BLaER1 treated with 17β-estradiol and CSF1 and Interleukin-3, amounts not matched to agents 10 nM and 100 nM (cell line): ENCODE data around the gene TTC7B.

Experiments used
- H3K27ac ChIP-seq, 11 experiments: shearing (Covaris generic); formaldehyde crosslinking; 2 replicates each; pipeline ENCODE4 v1.8.1; 2022
- H3K27me3 ChIP-seq, 11 experiments: shearing (Covaris generic); formaldehyde crosslinking; 2 replicates each; pipeline ENCODE4 v1.8.1; 2022
- H3K36me3 ChIP-seq, 11 experiments: shearing (Covaris generic); formaldehyde crosslinking; 2 replicates each; pipeline ENCODE4 v1.8.1; 2022
- H3K4me1 ChIP-seq, 10 experiments: shearing (Covaris generic); formaldehyde crosslinking; 2 replicates each; pipeline ENCODE4 v1.8.1; 2022
- H3K4me2 ChIP-seq, 11 experiments: shearing (Covaris generic); formaldehyde crosslinking; 2 replicates each; pipeline ENCODE4 v1.8.1; 2022
- H3K4me3 ChIP-seq, 10 experiments: shearing (Covaris generic); formaldehyde crosslinking; 2 replicates each; pipeline ENCODE4 v1.8.1; 2022
- H3K9ac ChIP-seq, 11 experiments: shearing (Covaris generic); formaldehyde crosslinking; 2 replicates each; pipeline ENCODE4 v1.8.1; 2022
- H3K9me3 ChIP-seq, 11 experiments: shearing (Covaris generic); formaldehyde crosslinking; replicated peaks in 1 of 11; 2 replicates each; pipeline ENCODE4 v1.8.1; 2022
- H4K20me1 ChIP-seq, 11 experiments: shearing (Covaris generic); formaldehyde crosslinking; 2 replicates each; pipeline ENCODE4 v1.8.1; 2022
- Cebpa-rat ChIP-seq, 11 experiments: shearing (Covaris generic); IDR thresholded peaks; 2 replicates each; pipeline ENCODE4 v1.8.1; 2022

The TTC7B gene

GRCh38 chr14:90621201-90621600 is 195.0 kb downstream of the TTC7B start:
- Histone ChIP-seq H3K4me2 (peak overlapping the region in 6 of 11 experiments; percentile 15 to 57 (median 30); a peak in 6 of 22 replicates), H3K9ac (no peak overlapping the region), H4K20me1 (no peaks in the 10 kb centered on the region), H3K27ac (no peak overlapping the region), H3K9me3 (peaks cover 0 to 8% (median 0%) of the 10 kb centered on the region in 11 experiments; a peak in 3 of 22 replicates), H3K36me3 (peaks cover 0 to 26% (median 9%) of the 10 kb centered on the region in 11 experiments; a peak in 10 of 22 replicates), H3K4me1 (peaks cover 7 to 54% (median 14%) of the 10 kb centered on the region in 10 experiments; a peak in 19 of 20 replicates), H3K4me3 (no peak overlapping the region), H3K27me3 (no peaks in the 10 kb centered on the region)
- TF ChIP-seq Cebpa-rat (IDR thresholded peaks at IDR 0.05): no peak

GRCh38 chr14:90620568-90621077 is 195.6 kb downstream of the TTC7B start:
- peaks cover 7 to 54% (median 12%) of the 10 kb centered on the region in 10 experiments; a peak in 19 of 20 replicates for H3K4me1 ChIP-seq
- H3K4me2 ChIP-seq: peak overlapping the region in 8 of 11 experiments; percentile 5 to 57 (median 29); a peak in 12 of 22 replicates
- H3K4me3 ChIP-seq: no peak overlapping the region
- H3K9ac ChIP-seq: no peak overlapping the region
- no peaks in the 10 kb centered on the region for H4K20me1 ChIP-seq
- peaks cover 0 to 26% (median 9%) of the 10 kb centered on the region in 11 experiments; a peak in 10 of 22 replicates for H3K36me3 ChIP-seq
- H3K9me3 ChIP-seq: peaks cover 0 to 8% (median 0%) of the 10 kb centered on the region in 11 experiments; a peak in 3 of 22 replicates
- TF ChIP-seq Cebpa-rat (IDR thresholded peaks at IDR 0.05): no peak
- H3K27ac ChIP-seq: 0 out of 22 replicates have a peak overlapping the region, but pooled peaks of 1 of the 11 experiments have one; percentile 4
- H3K27me3 ChIP-seq: no peaks in the 10 kb centered on the region

- Histone ChIP-seq H3K4me2 (peak overlapping the region in 5 of 11 experiments; percentile 5 to 57 (median 28); a peak in 4 of 22 replicates), H3K36me3 (peaks cover 0 to 26% (median 9%) of the 10 kb centered on the region in 11 experiments; a peak in 10 of 22 replicates), H3K27me3 (no peaks in the 10 kb centered on the region), H3K4me3 (no peak overlapping the region), H3K4me1 (peaks cover 7 to 54% (median 11%) of the 10 kb centered on the region in 10 experiments; a peak in 19 of 20 replicates), H3K27ac (no peak overlapping the region), H4K20me1 (no peaks in the 10 kb centered on the region), H3K9ac (no peak overlapping the region), H3K9me3 (peaks cover 0 to 8% (median 0%) of the 10 kb centered on the region in 11 experiments; a peak in 3 of 22 replicates)
- TF ChIP-seq Cebpa-rat (IDR thresholded peaks at IDR 0.05): no peak
Measured at GRCh38 chr14:90619911-90620310, 196.3 kb downstream of the TTC7B start.

GRCh38 chr14:90617961-90618360 is 198.3 kb downstream of the TTC7B start:
- Histone ChIP-seq H3K4me2 (no peak overlapping the region), H3K36me3 (peaks cover 0 to 26% (median 9%) of the 10 kb centered on the region in 11 experiments; a peak in 11 of 22 replicates), H3K27me3 (no peaks in the 10 kb centered on the region), H3K9me3 (peaks cover 0 to 8% (median 0%) of the 10 kb centered on the region in 11 experiments; a peak in 3 of 22 replicates), H3K4me1 (peaks cover 0 to 41% (median 9%) of the 10 kb centered on the region in 10 experiments; a peak in 14 of 20 replicates), H3K4me3 (no peak overlapping the region), H3K9ac (no peak overlapping the region), H4K20me1 (no peaks in the 10 kb centered on the region), H3K27ac (no peak overlapping the region)
- TF ChIP-seq Cebpa-rat (IDR thresholded peaks at IDR 0.05): no peak

- Histone ChIP-seq H3K9me3 (peaks cover 0 to 8% (median 0%) of the 10 kb centered on the region in 11 experiments; a peak in 3 of 22 replicates), H3K36me3 (peaks cover 0 to 26% (median 9%) of the 10 kb centered on the region in 11 experiments; a peak in 11 of 22 replicates)
Measured at GRCh38 chr14:90616881-90617280, 199.3 kb downstream of the TTC7B start.

GRCh38 chr14:90616313-90616712 is 199.9 kb downstream of the TTC7B start:
- Histone ChIP-seq H3K4me3 (no peak overlapping the region), H3K27ac (no peak overlapping the region), H3K4me1 (peaks cover 6 to 51% (median 20%) of the 10 kb centered on the region in 10 experiments; a peak in 17 of 20 replicates), H3K9me3 (peaks cover 0 to 5% (median 0%) of the 10 kb centered on the region in 11 experiments; a peak in 3 of 22 replicates), H3K9ac (no peak overlapping the region), H3K4me2 (peak overlapping the region in 2 of 11 experiments; percentile 29 to 31; a peak in 1 of 22 replicates), H3K36me3 (peaks cover 0 to 25% (median 9%) of the 10 kb centered on the region in 11 experiments; a peak in 11 of 22 replicates), H3K27me3 (no peaks in the 10 kb centered on the region), H4K20me1 (no peaks in the 10 kb centered on the region)
- TF ChIP-seq Cebpa-rat (IDR thresholded peaks at IDR 0.05): no peak

More at GRCh38 chr14:90616881-90617280, 199.3 kb downstream of the TTC7B start:
- H3K27ac ChIP-seq: no peak overlapping the region
- TF ChIP-seq Cebpa-rat (IDR thresholded peaks at IDR 0.05): no peak
- H3K4me1 ChIP-seq: peaks cover 6 to 45% (median 15%) of the 10 kb centered on the region in 10 experiments; a peak in 17 of 20 replicates
- no peaks in the 10 kb centered on the region for H4K20me1 ChIP-seq
- H3K27me3 ChIP-seq: no peaks in the 10 kb centered on the region
- H3K4me3 ChIP-seq: no peak overlapping the region
- no peak overlapping the region for H3K9ac ChIP-seq
- H3K4me2 ChIP-seq: no peak overlapping the region; a peak in 1 of 22 replicates

GRCh38 chr14:90615517-90616060 is 200.6 kb downstream of the TTC7B start:
- Histone ChIP-seq H3K4me1 (peaks cover 6 to 58% (median 15%) of the 10 kb centered on the region in 10 experiments; a peak in 17 of 20 replicates), H3K27ac (no peak overlapping the region), H3K9ac (peak overlapping the region in 1 of 11 experiments; percentile 6; a peak in 1 of 22 replicates), H3K4me2 (peak overlapping the region in 2 of 11 experiments; percentile 29 to 47; a peak in 3 of 22 replicates), H3K9me3 (no peaks in the 10 kb centered on the region), H3K27me3 (no peaks in the 10 kb centered on the region), H3K36me3 (peaks cover 0 to 21% (median 9%) of the 10 kb centered on the region in 11 experiments; a peak in 11 of 22 replicates), H4K20me1 (no peaks in the 10 kb centered on the region), H3K4me3 (no peak overlapping the region)
- no peak for TF ChIP-seq Cebpa-rat (IDR thresholded peaks at IDR 0.05)

GRCh38 chr14:90614696-90615516 is 201.3 kb downstream of the TTC7B start:
- H3K9me3 ChIP-seq: no peaks in the 10 kb centered on the region
- H3K27me3 ChIP-seq: no peaks in the 10 kb centered on the region
- no peak overlapping the region; a peak in 1 of 22 replicates for H3K9ac ChIP-seq
- no peak for TF ChIP-seq Cebpa-rat (IDR thresholded peaks at IDR 0.05)
- peak overlapping the region in 2 of 11 experiments; percentile 17 to 47; a peak in 2 of 22 replicates for H3K4me2 ChIP-seq
- H3K4me3 ChIP-seq: no peak overlapping the region
- H4K20me1 ChIP-seq: no peaks in the 10 kb centered on the region
- no peak overlapping the region for H3K27ac ChIP-seq
- peaks cover 6 to 65% (median 12%) of the 10 kb centered on the region in 10 experiments; a peak in 16 of 20 replicates for H3K4me1 ChIP-seq
- H3K36me3 ChIP-seq: peaks cover 0 to 20% (median 9%) of the 10 kb centered on the region in 11 experiments; a peak in 11 of 22 replicates
